IMR-90 (cell line): ENCODE data around the gene SLC26A8. TPM values are rescaled to one million over a fixed set of nuclear protein-coding genes. Genes with fewer than 3 reads are reported as not detected.

Experiments
- ATAC-seq: fragments of 200-7000 bp; cut with Tn5 transposase; 2 replicates; pipeline ENCODE4 v1.9.1; 2020; ENCODE audit warnings: low read depth, mild to moderate bottlenecking, moderate library complexity
- BruUV-seq: library from RNA; stranded (reverse); fragments of 400-500 nt; replicated peaks from 2 replicates; lab custom pipeline; 2021; lab: Mats Ljungman, UMichigan
- CTCF ChIA-PET: fragments of 300-600 bp; formaldehyde crosslinking; extraction: SDS; loops from one replicate; lab custom pipeline; 2021; ENCODE audit warnings: antibody characterized with exemption; lab: Yijun Ruan, JAX
- POLR2A ChIA-PET: fragments of 300-600 bp; sonication (Branson Sonifier 250); formaldehyde crosslinking; loops from one replicate; lab custom pipeline; 2022; ENCODE audit warnings: antibody characterized with exemption; ENCODE audit not compliant: unreplicated experiment; lab: Charles Lee
- DNase-seq: peaks from one replicate; pipeline ENCODE4 v3.0.0; 2013
- H2AFZ ChIP-seq: replicated peaks from 2 replicates; pipeline ENCODE3; 2013; ENCODE audit warnings: low read length, mild to moderate bottlenecking; ENCODE audit not compliant: poor library complexity
- H2AK5ac ChIP-seq: 2 replicates; pipeline ENCODE4 v1.6.1; 2013; ENCODE audit warnings: low read depth, low read length, inconsistent platforms
- H2AK9ac ChIP-seq: replicated peaks from 2 replicates; pipeline ENCODE3; 2013; ENCODE audit warnings: mild to moderate bottlenecking, low read depth, low read length, moderate library complexity; ENCODE audit not compliant: poor library complexity
- H2BK120ac ChIP-seq: 2 replicates; pipeline ENCODE4 v1.6.1; 2013; ENCODE audit warnings: low read depth, low read length, inconsistent platforms
- H2BK15ac ChIP-seq: 3 replicates; pipeline ENCODE4 v1.6.1; 2013; ENCODE audit warnings: low read depth, low read length, inconsistent platforms
- H2BK20ac ChIP-seq: 2 replicates; pipeline ENCODE4 v1.6.1; 2013; ENCODE audit warnings: low read depth, mild to moderate bottlenecking, inconsistent platforms, low read length, moderate library complexity
- H2BK5ac ChIP-seq: 2 replicates; pipeline ENCODE4 v1.6.1; 2013; ENCODE audit warnings: mild to moderate bottlenecking, low read depth, low read length, inconsistent platforms; ENCODE audit not compliant: poor library complexity, severe bottlenecking
- H3K14ac ChIP-seq: replicated peaks from 2 replicates; pipeline ENCODE4 v1.6.1; 2013; ENCODE audit warnings: low read depth, low read length, inconsistent platforms
- H3K18ac ChIP-seq: 2 replicates; pipeline ENCODE4 v1.6.1; 2013; ENCODE audit warnings: low read depth, low read length, control low read depth
- H3K23ac ChIP-seq: 2 replicates; pipeline ENCODE4 v1.6.1; 2013; ENCODE audit warnings: low read depth, low read length, inconsistent platforms
- H3K27ac ChIP-seq: 2 replicates; pipeline ENCODE4 v1.5.1; 2013; ENCODE audit warnings: mild to moderate bottlenecking, control low read depth, low read length; ENCODE audit not compliant: insufficient read depth
- H3K27me3 ChIP-seq: 2 replicates; pipeline ENCODE4 v1.6.1; 2013; ENCODE audit warnings: low read length; ENCODE audit not compliant: control insufficient read depth, insufficient read depth
- H3K36me3 ChIP-seq: 2 replicates; pipeline ENCODE4 v1.6.1; 2013; ENCODE audit warnings: low read length, mixed read lengths; ENCODE audit not compliant: control insufficient read depth, insufficient read depth
- H3K4ac ChIP-seq: 2 replicates; pipeline ENCODE4 v1.6.1; 2013; ENCODE audit warnings: low read depth, low read length, inconsistent platforms
- H3K4me1 ChIP-seq: 2 replicates; pipeline ENCODE4 v1.6.1; 2013; ENCODE audit warnings: low read length, mixed read lengths; ENCODE audit not compliant: control insufficient read depth, insufficient read depth
- H3K4me2 ChIP-seq: 2 replicates; pipeline ENCODE4 v1.6.1; 2013; ENCODE audit warnings: low read depth, mild to moderate bottlenecking, control low read depth, low read length, moderate library complexity
- H3K4me3 ChIP-seq: 2 replicates; pipeline ENCODE4 v1.5.1; 2013; ENCODE audit warnings: low read depth, mild to moderate bottlenecking, control low read depth, low read length, moderate library complexity; ENCODE audit not compliant: insufficient read depth
- H3K56ac ChIP-seq: 2 replicates; pipeline ENCODE4 v1.6.1; 2013; ENCODE audit warnings: low read length, inconsistent platforms; ENCODE audit not compliant: insufficient read depth; ENCODE audit errors: extremely low read depth
- H3K79me1 ChIP-seq, 2 experiments: 2 replicates each; pipeline ENCODE4 v1.6.1; 2013; ENCODE audit warnings: low read length in 2 of 2, inconsistent platforms in 1 of 2, low read depth in 1 of 2
- H3K9ac ChIP-seq: 2 replicates; pipeline ENCODE4 v1.6.1; 2013; ENCODE audit warnings: low read depth, low read length, control low read depth
- H3K9me1 ChIP-seq: 2 replicates; pipeline ENCODE4 v1.6.1; 2013; ENCODE audit warnings: low read length, inconsistent platforms; ENCODE audit not compliant: insufficient read depth
- H3K9me3 ChIP-seq: 2 replicates; pipeline ENCODE4 v1.6.1; 2013; ENCODE audit warnings: low read length; ENCODE audit not compliant: control insufficient read depth, insufficient read depth
- H4K20me1 ChIP-seq: 2 replicates; pipeline ENCODE4 v1.6.1; 2013; ENCODE audit warnings: low read length, inconsistent platforms; ENCODE audit not compliant: insufficient read depth
- H4K5ac ChIP-seq: 2 replicates; pipeline ENCODE4 v1.6.1; 2013; ENCODE audit warnings: mild to moderate bottlenecking, low read depth, low read length, control low read depth
- H4K8ac ChIP-seq, 2 experiments: 2 replicates each; pipeline ENCODE4 v1.6.1; 2013; ENCODE audit warnings: low read depth in 2 of 2, low read length in 2 of 2, control low read depth in 1 of 2, inconsistent platforms in 1 of 2
- H4K91ac ChIP-seq: 2 replicates; pipeline ENCODE4 v1.6.1; 2013; ENCODE audit warnings: low read depth, low read length, inconsistent platforms; ENCODE audit not compliant: insufficient read depth
- BHLHE40 ChIP-seq: fragments of 150-350 bp; IDR thresholded peaks from 2 replicates; pipeline ENCODE4 v1.6.1; 2016; ENCODE audit warnings: mild to moderate bottlenecking, low read depth, low read length
- CEBPB ChIP-seq: IDR thresholded peaks from 2 replicates; pipeline ENCODE4 v1.6.1; 2012; ENCODE audit warnings: low read depth, low read length, improper control_type of control experiment
- CHD1 ChIP-seq: IDR thresholded peaks from 2 replicates; pipeline ENCODE4 v1.6.1; 2012; ENCODE audit warnings: low read depth, low read length, improper control_type of control experiment
- CTCF ChIP-seq: conservative IDR thresholded peaks from 2 replicates; pipeline ENCODE4 v1.5.1; 2012; ENCODE audit warnings: mild to moderate bottlenecking, low read depth, low read length, improper control_type of control experiment
- ELK1 ChIP-seq: fragments of 150-350 bp; IDR thresholded peaks from 2 replicates; pipeline ENCODE4 v1.6.1; 2016; ENCODE audit warnings: low read depth, mild to moderate bottlenecking, low read length, moderate library complexity, borderline replicate concordance
- FOS ChIP-seq: fragments of 150-350 bp; IDR thresholded peaks from 2 replicates; pipeline ENCODE4 v1.6.1; 2016; ENCODE audit warnings: low read depth, low read length
- MAFK ChIP-seq: IDR thresholded peaks from 2 replicates; pipeline ENCODE4 v1.6.1; 2012; ENCODE audit warnings: low read depth, low read length, improper control_type of control experiment
- MAZ ChIP-seq: IDR thresholded peaks from 2 replicates; pipeline ENCODE4 v1.6.1; 2012; ENCODE audit warnings: low read depth, mild to moderate bottlenecking, low read length, improper control_type of control experiment, moderate library complexity, borderline replicate concordance
- MXI1 ChIP-seq: IDR thresholded peaks from 2 replicates; pipeline ENCODE4 v1.6.1; 2012; ENCODE audit warnings: low read depth, mild to moderate bottlenecking, low read length, moderate library complexity, borderline replicate concordance
- NFE2L2 ChIP-seq: fragments of 150-350 bp; IDR thresholded peaks from 2 replicates; pipeline ENCODE4 v1.6.1; 2016; ENCODE audit warnings: low read depth, mild to moderate bottlenecking, low read length
- POLR2A ChIP-seq: IDR thresholded peaks from 2 replicates; pipeline ENCODE4 v1.6.1; 2012; ENCODE audit warnings: mild to moderate bottlenecking, low read depth, low read length
- RAD21 ChIP-seq: IDR thresholded peaks from 2 replicates; pipeline ENCODE4 v1.6.1; 2012; ENCODE audit warnings: low read length, improper control_type of control experiment
- RCOR1 ChIP-seq: IDR thresholded peaks from 2 replicates; pipeline ENCODE4 v1.6.1; 2012; ENCODE audit warnings: mild to moderate bottlenecking, low read length, improper control_type of control experiment; ENCODE audit not compliant: insufficient replicate concordance
- RFX5 ChIP-seq: IDR thresholded peaks from 2 replicates; pipeline ENCODE4 v1.8.0; 2012; ENCODE audit warnings: low read depth, mild to moderate bottlenecking, low read length, moderate library complexity
- SMC3 ChIP-seq: fragments of 150-350 bp; IDR thresholded peaks from 2 replicates; pipeline ENCODE4 v1.6.1; 2016; ENCODE audit warnings: low read depth, mild to moderate bottlenecking, antibody characterized with exemption, low read length, moderate library complexity
- USF2 ChIP-seq: fragments of 150-350 bp; IDR thresholded peaks from 2 replicates; pipeline ENCODE4 v1.6.1; 2017; ENCODE audit warnings: mild to moderate bottlenecking, antibody characterized with exemption, low read length, low read depth
- WGBS, 2 experiments: methylation state at CpG; one replicate each; pipeline versions ENCODE4 v1.1.5 to v1.1.7; 2013; ENCODE audit warnings: missing lambda C conversion rate in 2 of 2; ENCODE audit not compliant: insufficient read length in 1 of 2; ENCODE audit errors: extremely low coverage in 2 of 2; 5-methylcytosine and 5-hydroxymethylcytosine counted together
- dilution Hi-C: fragments of 300-500 bp; cut with HindIII; formaldehyde crosslinking; loops from one replicate; pipeline ENCODE4 v1.14.3; 2018; ENCODE audit warnings: low sequenced_read_pairs; ENCODE audit not compliant: unreplicated experiment
- in situ Hi-C: fragments of 300-500 bp; cut with MboI; formaldehyde crosslinking; loops from 3 replicates; pipeline ENCODE4 v1.14.3; 2019; ENCODE audit warnings: low sequenced_read_pairs, inconsistent platforms, mixed read lengths
- intact Hi-C: fragments of 100-400 bp; cut with micrococcal nuclease; formaldehyde crosslinking; loops from 2 replicates; pipeline ENCODE4 v1.10.0; 2022
- polyA plus RNA-seq, 3 experiments: library from polyadenylated mRNA; depleted of rRNA; stranded (reverse); fragments of >200 nt; gene quantifications; 2 replicates each; pipeline ENCODE4 v1.2.3, GENCODE V29; 2012; ENCODE audit warnings: low replicate concordance in 1 of 3
- total RNA-seq: library from RNA; depleted of rRNA; stranded (reverse); fragments of >200 nt; gene quantifications from 2 replicates; pipeline ENCODE4 v1.2.3, GENCODE V29; 2012

The SLC26A8 gene
- total and polyA plus RNA-seq, 2 of the 4 experiments (the other 2 are of a cell fraction), result 0.07 TPM; not detected in 1

- Histone ChIP-seq H3K79me1 (peaks cover 32 to 79% of the 10 kb centered on the region in 2 experiments; a peak in 3 of 4 replicates), H3K9me3 (peaks cover 2% of the 10 kb centered on the region; the same call in 1 of the 2 replicates), H4K91ac (no peak overlapping the region), H3K4me1 (peaks cover 5% of the 10 kb centered on the region), H3K56ac (no peak overlapping the region), H3K4me2 (peak overlapping the region; percentile 45; the same call in 1 of the 2 replicates), H3K9ac (no peak overlapping the region), H4K20me1 (peaks cover 7% of the 10 kb centered on the region), H3K4me3 (no peak overlapping the region), H4K5ac (no peak overlapping the region), H2AFZ (no peak overlapping the region), H2BK5ac (no peak overlapping the region), H3K27me3 (no peaks in the 10 kb centered on the region), H4K8ac (no peak overlapping the region), H2AK5ac (no peak overlapping the region), H3K14ac (no peak overlapping the region), H2BK120ac (no peak overlapping the region), H3K18ac (no peak overlapping the region), H3K27ac (no peak overlapping the region), H3K23ac (no peak overlapping the region), H3K4ac (no peak overlapping the region), H3K36me3 (peaks cover 13% of the 10 kb centered on the region), H3K9me1 (peaks cover 3% of the 10 kb centered on the region; the same call in 1 of the 2 replicates), H2BK20ac (no peak overlapping the region), H2BK15ac (no peak overlapping the region), H2AK9ac (no peak overlapping the region)
- in situ Hi-C loops, result no loop called here
- DNase-seq (peak; percentile 42), ATAC-seq (peak; percentile 56)
- TF ChIP-seq POLR2A (no peak), MAZ (no peak), USF2 (no peak), MAFK (no peak), SMC3 (no peak), ELK1 (no peak), RAD21 (no peak), BHLHE40 (no peak), CEBPB (no peak), RFX5 (no peak), MXI1 (no peak), CTCF (no peak), CHD1 (no peak), FOS (no peak), RCOR1 (no peak), NFE2L2 (no peak)
- POLR2A ChIA-PET, result no interaction called here
- intact Hi-C loops, result no loop called here
- BruUV-seq, result no TSS peak
- CTCF ChIA-PET, result no interaction called here
- dilution Hi-C loops, result no loop called here
- no CpG with 5 or more reads among the region's 2 CpGs for WGBS, 2 experiments
Measured at GRCh38 chr6:35906499-35906846, 118.0 kb downstream of the SLC26A8 start.
